Brain microvascular endothelial cell (primary cell): ENCODE results near the gene DRAP1.

Experiments
- DNase-seq: peaks from one replicate; pipeline ENCODE4 v3.0.0-alpha.2; 2020
- H3K27ac ChIP-seq: fragments of 250-450 bp; sonication (Bioruptor Pico); 2 replicates; pipeline ENCODE4 v1.5.1; 2020; ENCODE audit warnings: mild to moderate bottlenecking, moderate library complexity
- H3K27me3 ChIP-seq: fragments of 250-450 bp; sonication (Bioruptor Pico); replicated peaks from 2 replicates; pipeline ENCODE4 v1.5.1; 2020; ENCODE audit warnings: mild to moderate bottlenecking
- H3K36me3 ChIP-seq: fragments of 250-450 bp; sonication (Bioruptor Pico); replicated peaks from 2 replicates; pipeline ENCODE4 v1.5.1; 2020; ENCODE audit warnings: mild to moderate bottlenecking
- H3K4me3 ChIP-seq: 2 replicates; pipeline ENCODE4 v1.5.1; 2011; ENCODE audit warnings: low read depth, mild to moderate bottlenecking, control low read depth, low read length, moderate library complexity
- in situ Hi-C: cut with HindIII; loops from 2 replicates; pipeline ENCODE4 v1.10.0; 2017; ENCODE audit warnings: low sequenced_read_pairs, low pct_ligation_motif_present
- TF ChIP-seq, protein P1 (sequence below): IDR thresholded peaks from 2 replicates; pipeline ENCODE4 v1.5.1; 2011; ENCODE audit warnings: low read depth, mild to moderate bottlenecking, moderate library complexity, low read length, control low read depth, inconsistent platforms; ENCODE audit errors: missing control alignments

Gene DRAP1

DNA sequence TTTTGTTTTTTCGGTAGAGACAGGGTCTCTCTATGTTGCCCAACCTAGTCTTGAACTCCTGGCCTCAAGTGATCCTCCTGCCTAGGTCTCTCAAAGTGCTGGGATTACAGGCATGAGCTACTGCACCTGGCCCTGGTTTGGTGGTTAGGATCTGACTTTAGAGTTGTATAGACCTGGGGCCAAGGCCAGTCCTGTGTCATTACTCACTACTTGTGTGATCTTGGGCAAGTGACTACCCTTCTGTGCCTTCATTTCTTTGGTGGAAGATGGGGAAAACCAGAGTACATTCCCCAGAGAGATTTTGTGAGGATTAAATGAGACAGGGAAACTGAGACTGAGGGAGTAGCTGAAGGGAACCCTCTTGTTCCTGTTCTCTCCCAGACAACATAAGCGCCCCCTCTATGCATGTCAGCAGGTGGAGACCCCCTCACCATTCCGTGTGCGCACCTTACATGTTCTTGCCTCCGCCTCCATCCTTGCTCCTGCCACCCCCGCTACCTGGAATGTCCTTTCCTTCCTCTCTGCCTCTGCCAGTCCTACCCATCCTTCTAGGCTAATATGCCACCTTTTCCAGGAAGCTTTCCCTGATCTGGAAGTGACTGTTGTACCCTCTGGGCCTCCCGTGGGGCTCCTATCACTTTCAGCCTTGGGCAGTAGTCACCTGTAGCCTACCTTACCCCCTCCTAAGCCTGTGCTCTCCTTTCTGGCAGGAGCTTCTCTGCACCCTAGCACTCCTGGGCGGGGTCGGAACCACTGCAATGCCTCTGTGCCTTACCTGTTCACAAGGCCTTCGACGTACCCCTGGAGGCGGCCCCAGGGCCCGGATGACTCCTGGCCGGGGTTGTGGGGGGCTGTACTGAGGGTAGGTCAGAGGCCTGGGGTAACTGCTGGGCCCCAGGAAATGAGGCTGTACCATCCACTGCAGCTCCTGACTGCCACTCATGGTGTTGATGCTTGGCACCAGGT, 22.9 kb upstream of the DRAP1 start:
- TF ChIP-seq, protein P1, sequence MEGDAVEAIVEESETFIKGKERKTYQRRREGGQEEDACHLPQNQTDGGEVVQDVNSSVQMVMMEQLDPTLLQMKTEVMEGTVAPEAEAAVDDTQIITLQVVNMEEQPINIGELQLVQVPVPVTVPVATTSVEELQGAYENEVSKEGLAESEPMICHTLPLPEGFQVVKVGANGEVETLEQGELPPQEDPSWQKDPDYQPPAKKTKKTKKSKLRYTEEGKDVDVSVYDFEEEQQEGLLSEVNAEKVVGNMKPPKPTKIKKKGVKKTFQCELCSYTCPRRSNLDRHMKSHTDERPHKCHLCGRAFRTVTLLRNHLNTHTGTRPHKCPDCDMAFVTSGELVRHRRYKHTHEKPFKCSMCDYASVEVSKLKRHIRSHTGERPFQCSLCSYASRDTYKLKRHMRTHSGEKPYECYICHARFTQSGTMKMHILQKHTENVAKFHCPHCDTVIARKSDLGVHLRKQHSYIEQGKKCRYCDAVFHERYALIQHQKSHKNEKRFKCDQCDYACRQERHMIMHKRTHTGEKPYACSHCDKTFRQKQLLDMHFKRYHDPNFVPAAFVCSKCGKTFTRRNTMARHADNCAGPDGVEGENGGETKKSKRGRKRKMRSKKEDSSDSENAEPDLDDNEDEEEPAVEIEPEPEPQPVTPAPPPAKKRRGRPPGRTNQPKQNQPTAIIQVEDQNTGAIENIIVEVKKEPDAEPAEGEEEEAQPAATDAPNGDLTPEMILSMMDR, result no peak
- DNase-seq, result no peak
- Histone ChIP-seq H3K36me3 (peaks cover 58% of the 10 kb centered on the region), H3K27me3 (no peaks in the 10 kb centered on the region), H3K4me3 (peak overlapping the region; percentile 29), H3K27ac (peak overlapping the region; percentile 42)
- in situ Hi-C loops, result no loop called here

DNA sequence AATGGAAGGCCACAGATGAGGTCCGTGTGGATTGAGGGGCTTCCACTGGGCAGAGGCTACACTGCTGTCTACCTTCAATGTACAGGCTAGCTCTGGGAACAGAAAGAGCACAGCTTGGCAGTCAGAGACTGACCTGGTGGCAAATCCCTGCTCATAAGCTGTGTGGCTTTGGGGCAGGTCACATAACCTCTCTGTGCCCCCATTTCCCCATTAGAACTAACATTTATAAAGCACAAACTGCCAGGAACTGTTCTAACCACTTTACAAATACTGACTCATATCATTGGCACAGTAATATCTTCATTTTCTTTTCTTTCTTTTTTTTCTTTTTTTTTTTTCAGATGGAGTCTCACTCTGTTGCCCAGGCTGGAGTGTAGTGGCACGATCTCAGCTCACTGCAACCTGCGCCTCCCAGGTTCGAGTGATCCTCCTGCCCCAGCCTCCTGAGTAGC, 22.2 kb upstream of the DRAP1 start:
- Histone ChIP-seq H3K27me3 (no peaks in the 10 kb centered on the region), H3K27ac (peak overlapping the region; percentile 42), H3K36me3 (peaks cover 51% of the 10 kb centered on the region), H3K4me3 (peak overlapping the region; percentile 95)
- DNase-seq, result no peak
- in situ Hi-C loops, result no loop called here
- TF ChIP-seq, protein P1, result no peak

DNA sequence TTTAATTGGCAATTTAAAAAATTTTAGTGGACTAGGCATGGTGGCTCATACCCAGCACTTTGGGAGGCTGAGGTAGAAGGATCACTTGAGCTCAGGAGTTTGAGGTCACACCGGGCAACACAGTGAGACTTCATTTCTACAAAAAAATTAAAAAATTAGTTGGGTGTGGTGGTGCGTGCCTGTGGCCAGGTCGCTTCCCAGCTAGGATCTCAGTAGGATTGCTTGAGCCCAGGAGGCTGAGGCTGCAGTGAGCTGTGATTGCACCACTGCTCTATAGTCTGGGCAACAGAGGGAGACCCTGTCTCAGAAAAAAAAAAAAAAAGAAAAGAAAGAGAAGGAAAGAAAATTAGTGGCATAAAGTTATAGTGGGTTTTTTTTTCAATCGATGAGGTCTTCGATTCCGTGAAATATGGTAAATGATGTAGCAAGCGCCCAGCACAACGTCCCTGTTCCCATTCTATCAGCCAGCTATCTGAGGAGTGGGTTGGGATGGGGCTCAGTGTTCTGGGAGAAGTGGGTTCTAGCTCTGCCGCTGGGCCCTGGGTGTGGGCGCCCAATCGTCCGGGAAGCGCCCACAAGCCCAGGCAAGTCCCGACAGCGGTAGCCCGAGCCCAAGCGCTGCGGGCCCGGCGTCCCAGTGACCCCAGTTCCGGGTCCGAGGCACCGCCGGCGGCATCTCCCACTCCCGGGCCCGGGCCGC, 20.4 kb upstream of the DRAP1 start:
- no peak for DNase-seq
- no peaks in the 10 kb centered on the region for H3K27me3 ChIP-seq
- peaks cover 36% of the 10 kb centered on the region for H3K36me3 ChIP-seq
- H3K27ac ChIP-seq, result peak overlapping the region; percentile 90
- TF ChIP-seq, protein P1, result no peak
- in situ Hi-C loops, result no loop called here
- H3K4me3 ChIP-seq, result peak overlapping the region; percentile 95

DNA sequence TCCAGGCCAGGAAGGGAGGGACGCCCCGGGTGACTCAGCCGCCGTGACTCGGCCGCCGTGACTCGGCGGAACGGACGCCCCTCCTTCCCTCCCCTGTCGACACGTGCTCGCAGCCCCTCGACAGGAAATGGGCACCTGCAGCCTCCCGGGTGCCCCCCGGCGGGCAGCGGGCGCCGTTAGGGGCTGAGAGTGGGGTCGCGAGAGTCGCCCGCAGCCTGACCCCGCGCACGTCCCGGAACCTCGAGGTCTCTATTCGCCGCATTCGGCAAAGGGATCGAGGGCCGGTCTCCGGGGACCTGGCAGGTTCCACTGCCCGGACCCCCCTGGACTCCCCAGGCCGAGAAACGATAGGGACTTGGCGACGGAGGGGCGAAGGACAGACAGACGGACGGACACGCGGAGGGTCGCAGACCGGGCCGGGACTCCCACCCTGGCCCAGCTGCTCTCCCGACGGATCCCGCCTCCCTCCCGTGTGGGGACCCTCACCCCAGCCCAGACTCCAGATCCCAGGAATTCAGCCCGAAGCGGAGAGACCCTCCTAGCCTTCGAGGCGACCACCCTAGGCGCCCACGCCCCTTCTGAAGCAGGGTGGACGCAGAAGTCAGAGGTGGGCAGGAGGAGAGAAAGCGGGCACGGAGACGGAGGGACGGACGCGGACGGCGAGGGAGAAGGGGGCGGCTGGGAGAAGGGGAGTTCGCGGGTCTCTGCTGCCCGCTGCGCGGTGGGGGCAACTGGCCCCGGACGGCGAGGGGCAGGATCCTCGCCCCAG, 19.7 kb upstream of the DRAP1 start:
- DNase-seq, result peak; percentile 71
- in situ Hi-C loops, result no loop called here
- Histone ChIP-seq H3K4me3 (peak overlapping the region; percentile 95), H3K27ac (peak overlapping the region; percentile 90), H3K36me3 (peaks cover 28% of the 10 kb centered on the region), H3K27me3 (no peaks in the 10 kb centered on the region)
- TF ChIP-seq, protein P1, result no peak

DNA sequence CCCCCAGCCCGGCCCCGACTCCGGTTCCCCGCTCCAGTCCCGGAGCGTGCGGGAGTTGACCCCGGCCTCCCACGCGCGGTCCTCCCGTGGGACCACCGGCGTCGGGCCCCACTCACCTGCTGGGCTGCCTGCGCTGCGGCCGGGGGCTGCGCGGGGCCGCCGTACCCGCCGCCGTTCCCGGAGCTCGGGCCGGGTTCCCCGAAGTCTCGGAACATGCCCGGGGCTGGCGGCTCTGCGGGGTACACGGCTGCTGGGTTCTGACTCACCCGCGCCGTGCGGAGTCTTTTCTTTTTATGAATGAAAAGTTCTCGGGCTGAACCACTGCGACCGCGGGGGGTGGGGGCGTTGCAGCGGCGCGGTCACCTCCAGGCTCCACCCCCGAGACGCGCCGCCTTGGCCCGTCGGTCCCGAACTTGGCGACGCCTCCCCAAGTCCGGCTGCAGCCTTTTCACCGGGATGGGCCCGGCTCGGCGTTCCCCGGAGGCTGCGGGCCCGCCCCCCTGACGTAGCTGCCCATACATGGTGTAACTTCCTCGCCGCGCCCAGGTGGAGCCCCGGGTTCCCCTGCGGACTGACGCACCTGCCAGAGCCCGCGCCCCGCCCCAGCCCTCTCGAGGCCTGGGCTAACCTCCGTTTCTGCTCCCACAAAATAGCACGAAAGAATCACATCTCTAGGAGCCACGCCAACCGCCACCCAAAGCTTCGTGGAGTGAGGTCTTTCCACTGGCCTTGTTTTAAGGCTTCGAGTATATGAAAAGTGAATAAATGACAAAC, 18.9 kb upstream of the DRAP1 start, which contains the start of gene FOSL1:
TSS of gene FOSL1 (minus strand) at position 264 of the 774 bp plus-strand sequence. CDS start at position 215, 49 bp downstream.
- peak; percentile 93 for DNase-seq
- in situ Hi-C loops, result no loop called here
- TF ChIP-seq, protein P1, result no peak
- Histone ChIP-seq H3K27ac (peak within 1 kb of the TSS; percentile 90), H3K4me3 (peak within 1 kb of the TSS; percentile 95), H3K36me3 (peaks cover 25% of the 10 kb centered on the region), H3K27me3 (no peaks in the 10 kb centered on the region)
